Measurements from ENCODE around the gene SLC25A29.
A peak's percentile ranks its signal among the peaks of the same experiment; 100 is the strongest.
"Not testable (repeated sequence)": the region's sequence is repeated elsewhere in the genome, so short reads cannot be mapped to it uniquely, and the experiment has no call there.

Gene SLC25A29

DNA sequence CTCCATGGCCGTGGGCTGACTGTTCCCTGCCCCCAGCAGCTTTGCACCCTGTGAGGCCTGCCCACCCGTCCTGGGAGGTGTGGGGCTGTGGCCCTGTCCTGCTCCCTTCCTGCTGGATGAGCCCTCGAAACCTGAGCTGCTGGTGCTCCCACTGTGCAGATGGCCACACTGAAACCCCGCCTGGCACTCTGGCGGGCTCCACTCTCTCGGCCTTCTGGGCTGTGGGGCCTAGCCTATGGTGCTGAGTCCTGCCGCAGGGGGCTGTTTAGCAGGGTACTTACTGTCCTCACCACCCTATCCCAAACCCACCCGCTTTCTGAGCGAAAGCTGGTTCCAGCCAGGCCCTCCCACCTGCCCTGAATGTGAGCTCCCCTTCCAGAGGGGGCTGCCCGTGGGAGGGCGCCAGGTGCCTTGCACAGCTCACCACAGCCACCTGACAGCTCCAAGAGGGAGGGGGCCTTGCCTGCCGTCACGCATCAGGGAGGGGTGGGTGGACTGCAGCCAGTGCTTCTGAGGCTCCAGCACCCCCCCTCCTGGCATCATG lies 24.2 kb upstream of the SLC25A29 start:
- DNase-seq (ENCODE audit: low read depth) = no peak

- DNase-seq (ENCODE audit: low read depth) = no peak
These were observed 23.7 kb upstream of the SLC25A29 start for GRCh38 chr14:100330007-100330344.

- no peak for DNase-seq (ENCODE audit: low read depth)
These were observed 23.2 kb upstream of the SLC25A29 start for GRCh38 chr14:100329233-100330006.

DNA sequence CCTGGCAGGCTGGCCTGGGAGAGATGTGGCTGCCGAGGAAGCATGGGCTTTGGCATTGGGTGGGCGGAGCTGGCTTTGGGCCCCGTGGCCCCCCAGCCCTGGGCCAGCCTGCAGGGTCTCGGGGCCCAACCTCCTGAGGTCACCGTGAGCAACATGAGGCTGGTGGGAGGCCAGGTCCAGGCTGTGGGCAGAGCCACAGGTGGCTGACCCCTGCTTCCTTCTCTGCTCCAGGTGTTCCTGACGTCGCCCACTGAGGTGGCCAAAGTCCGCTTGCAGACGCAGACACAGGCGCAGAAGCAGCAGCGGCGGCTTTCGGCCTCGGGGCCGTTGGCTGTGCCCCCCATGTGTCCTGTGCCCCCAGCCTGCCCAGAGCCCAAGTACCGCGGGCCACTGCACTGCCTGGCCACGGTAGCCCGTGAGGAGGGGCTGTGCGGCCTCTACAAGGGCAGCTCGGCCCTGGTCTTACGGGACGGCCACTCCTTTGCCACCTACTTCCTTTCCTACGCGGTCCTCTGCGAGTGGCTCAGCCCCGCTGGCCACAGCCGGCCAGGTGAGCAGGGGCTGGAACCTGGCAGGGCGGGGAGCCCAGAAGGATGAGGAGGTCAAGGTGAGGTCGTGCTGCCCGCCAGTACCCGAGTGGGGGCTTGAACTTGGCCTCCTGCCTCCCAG lies 22.4 kb upstream of the SLC25A29 start:
- no peak for DNase-seq (ENCODE audit: low read depth)

DNA sequence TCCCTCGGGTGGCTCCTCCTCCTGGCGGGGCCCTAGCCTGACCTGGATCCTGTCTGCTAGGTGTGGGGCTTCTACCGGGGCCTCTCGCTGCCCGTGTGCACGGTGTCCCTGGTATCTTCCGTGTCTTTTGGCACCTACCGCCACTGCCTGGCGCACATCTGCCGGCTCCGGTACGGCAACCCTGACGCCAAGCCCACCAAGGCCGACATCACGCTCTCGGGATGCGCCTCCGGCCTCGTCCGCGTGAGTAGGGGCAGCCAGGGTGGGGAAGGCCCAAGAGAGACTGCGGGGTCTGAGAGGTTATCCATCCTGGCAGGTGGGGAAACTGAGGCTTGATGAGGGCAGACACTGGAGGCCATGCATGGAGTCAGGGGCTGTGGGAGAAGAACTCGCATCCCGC lies 20.9 kb upstream of the SLC25A29 start:
- DNase-seq (ENCODE audit: low read depth) = no peak

DNA sequence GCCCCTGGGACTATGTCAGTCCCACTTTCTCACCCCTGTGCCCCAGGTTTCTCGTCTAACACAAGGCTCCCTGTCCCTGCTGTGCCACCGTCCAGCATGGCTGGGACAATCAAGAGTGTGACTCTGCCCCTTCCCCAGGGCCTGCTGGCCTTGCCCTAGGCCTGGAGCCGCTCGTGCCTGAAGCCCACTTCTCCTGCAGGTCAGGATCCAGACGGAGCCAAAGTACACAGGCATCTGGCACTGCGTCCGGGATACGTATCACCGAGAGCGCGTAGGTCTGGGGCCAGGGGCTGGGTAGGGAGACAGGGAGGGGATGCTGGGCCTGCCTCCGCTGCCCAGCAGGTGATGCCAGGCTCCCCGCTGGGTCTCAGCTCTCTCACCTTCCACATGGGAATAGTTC lies 19.7 kb upstream of the SLC25A29 start:
- DNase-seq (ENCODE audit: low read depth) = no peak

GRCh38 chr14:100325231-100325632 lies 19.0 kb upstream of the SLC25A29 start:
- DNase-seq (ENCODE audit: low read depth) = no peak

DNA sequence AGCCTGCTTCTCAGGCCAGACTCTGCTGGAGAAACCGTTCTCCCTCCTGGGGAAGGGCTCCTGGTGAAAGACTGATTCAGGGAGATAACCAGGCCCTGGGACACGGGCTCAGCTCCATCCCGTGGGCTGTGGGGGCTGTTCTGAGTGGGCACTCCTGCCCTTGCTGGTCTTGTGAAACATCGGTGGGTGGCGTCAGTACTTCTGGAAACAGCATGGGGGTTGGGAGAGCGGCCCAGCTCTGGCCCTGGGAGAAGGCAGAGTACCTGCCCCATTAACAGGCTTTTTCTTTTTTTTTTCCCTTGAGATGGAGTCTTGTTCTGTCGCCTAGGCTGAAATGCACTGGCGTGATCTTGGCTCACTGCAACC lies 17.7 kb upstream of the SLC25A29 start:
- DNase-seq (ENCODE audit: low read depth) = no peak

DNA sequence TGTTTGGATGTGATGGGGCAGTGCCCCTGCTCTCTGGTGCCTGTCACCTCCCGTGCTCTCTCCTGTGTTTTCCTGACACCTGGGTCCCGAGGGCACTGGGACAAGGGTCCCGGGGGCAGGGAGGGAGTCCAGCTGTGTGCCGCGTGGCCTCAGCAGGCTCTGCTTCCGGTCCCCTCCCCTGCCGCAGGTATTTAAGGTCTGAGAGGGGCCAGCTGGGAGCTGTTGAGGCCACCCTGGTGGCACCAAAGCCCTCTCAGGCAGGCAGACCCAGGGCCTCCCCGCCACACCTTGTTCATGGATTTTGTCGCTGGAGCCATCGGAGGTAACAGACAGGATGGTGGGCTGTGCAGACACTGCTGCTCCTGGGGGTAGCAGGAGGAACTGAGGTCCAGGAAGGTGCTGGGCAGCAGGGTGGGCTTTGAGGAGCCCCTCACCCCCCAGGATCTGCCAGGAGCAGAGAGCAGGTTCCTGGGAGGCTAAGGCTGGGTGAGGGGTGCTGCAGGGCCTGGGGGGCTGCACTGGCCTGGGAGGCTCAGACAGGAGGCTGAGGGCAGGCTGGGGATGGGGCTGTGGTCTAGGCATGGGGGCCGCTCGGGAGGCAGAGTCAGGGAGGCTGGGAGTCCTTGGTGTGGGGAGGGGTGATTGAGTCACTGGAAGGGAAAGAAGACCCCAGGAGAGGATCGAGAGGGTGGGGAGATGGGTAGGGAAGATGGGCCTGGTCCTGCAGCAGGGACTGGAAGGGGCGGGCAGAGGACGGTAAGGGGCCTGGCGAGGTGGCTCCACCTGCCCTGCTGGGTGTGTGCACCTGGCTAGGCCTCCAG lies 17.1 kb upstream of the SLC25A29 start, which contains the start of gene SLC25A47:
Gene SLC25A47 (plus strand): TSS at position 219 of the 821 bp plus-strand sequence. CDS start 76 bp downstream, at position 295.
- no peak for DNase-seq (ENCODE audit: low read depth)

DNA sequence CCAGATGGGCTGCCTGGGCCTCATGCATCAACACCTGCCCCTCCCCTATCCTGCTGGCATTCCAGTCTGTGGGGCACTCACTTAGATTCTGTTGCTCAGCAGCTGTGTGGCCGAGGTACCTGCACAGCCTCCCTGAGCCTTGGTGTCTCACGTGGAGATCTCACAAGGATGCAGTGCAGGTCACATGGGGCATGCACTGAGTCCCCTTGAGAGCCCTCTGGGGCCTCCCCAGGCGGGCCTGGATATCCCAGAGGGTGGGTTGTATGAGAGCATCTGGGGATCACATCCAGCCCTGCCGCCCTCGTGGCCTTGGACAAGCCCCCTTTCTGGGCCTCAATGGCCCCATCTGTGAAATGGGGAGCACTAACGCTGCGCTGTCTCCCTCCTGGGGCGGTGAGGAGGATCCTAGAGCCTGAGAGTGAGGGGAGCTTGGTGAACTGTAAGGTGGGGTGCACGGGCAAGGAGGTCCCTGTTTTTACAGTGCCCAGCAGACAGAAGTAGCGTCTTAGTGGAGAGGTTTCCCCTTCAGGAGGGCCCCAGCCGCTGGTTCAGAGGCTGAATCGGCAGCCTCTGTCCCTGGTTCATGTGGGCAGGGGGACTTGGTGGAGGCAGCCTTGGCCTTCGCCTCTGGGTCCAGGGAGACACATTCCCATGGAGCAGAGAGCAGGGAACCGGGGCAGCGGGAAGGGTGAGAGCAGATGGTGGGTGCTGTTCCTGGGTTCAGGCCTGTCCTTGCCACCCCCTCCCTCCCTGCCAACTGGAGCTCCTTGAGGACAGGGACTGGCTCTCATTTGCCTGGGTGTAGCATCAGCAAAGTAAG lies 16.1 kb upstream of the SLC25A29 start:
- no peak for DNase-seq (ENCODE audit: low read depth)

DNA sequence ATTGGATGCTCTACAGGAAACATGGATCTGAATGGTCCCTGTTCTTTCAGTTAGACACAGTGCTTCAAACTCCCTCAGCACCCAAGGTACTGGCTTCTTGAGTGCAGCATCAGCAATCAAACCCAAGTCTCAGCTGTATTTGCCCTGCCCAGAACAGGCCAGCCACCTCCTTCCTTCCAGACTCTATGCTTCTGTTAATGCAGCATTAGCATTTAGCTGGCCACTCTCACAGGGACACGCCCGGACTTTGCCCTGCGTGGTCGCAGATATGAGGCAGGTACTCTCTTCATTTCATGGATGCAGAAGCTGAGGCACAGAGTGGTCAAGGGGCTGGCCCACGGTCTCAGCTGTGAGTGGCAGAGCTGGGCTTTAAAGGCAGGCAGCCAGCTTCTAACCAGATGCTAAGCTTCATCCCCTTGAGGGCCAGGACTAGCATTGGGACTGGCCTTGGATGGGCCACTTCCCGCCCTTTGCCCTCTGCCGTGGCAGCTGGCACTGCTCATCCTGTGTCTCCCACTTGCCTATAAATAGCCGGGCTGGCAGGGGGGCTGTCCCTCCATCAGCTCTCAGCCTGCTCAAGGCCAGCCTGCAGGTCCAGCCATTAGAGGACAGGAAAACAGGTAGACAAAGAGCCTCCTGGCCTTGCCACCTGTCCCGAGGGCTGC lies 15.4 kb upstream of the SLC25A29 start:
- no peak for DNase-seq (ENCODE audit: low read depth)

GRCh38 chr14:100320157-100320856 lies 14.1 kb upstream of the SLC25A29 start:
- no peak for DNase-seq (ENCODE audit: low read depth)

DNA sequence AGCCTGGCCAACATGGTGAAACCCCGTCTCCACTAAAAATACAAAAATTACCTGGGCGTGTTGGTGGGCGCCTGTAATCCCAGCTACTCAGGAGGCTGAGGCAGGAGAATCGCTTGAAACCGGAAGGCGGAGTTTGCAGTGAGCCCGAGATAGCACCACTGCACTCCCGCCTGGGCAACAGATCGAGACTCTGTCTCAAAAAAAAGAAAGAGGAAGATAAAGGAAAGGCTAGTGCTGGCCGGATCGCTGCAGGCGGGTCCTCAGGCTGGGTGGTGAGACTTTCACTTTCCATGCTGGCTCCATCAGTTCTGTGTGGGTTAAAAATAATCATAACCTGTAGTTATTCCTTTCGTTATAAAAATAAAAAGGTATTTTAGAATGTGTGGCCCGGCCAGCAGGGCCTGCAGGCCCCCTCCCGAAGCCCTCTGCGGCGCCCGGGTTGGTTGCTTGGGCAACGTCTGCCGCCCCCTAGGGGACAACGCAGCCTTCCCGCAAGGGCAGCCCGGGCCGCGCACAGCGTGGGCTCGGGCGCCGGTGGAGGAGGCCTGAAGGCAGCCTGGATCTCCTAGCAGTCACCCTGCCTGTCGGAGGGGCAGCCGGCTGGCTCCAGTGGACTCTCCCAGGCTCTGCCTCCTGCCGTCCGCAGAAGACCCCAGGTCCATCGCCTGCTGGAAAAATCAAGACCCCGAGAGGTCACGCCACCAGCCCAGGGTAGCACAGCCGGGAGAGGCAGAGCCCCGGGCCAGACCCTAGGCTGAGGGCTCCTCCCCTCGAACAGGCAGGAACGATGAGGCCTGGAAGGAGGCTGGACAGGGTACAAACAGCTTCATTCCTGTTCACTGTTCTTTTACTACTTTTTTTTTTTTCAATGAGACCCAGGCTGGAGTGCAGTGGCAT lies 11.9 kb upstream of the SLC25A29 start:
- peak; percentile 60 for DNase-seq (ENCODE audit: low read depth)

DNA sequence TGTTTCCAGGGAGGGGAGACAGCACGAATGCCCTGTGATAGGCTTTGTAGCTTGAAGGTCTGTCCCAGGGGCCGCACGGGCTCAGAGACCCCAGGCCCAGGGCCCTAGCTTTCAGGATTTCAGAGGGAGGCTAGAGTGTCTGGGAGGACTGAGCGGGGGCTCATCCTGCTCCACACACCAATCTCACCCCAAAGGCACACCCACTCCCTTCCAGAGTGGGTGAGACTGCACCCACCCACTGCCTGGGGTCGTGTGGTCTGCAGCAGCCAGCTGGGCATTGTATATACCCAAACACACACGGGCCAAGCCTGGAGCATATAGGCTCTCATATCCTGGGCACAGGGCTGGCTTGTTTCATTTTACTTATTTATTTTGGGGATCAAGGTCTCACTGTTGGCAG lies 11.1 kb upstream of the SLC25A29 start:
- no peak for DNase-seq (ENCODE audit: low read depth)

- DNase-seq (ENCODE audit: low read depth) = no peak
These were observed 8.5 kb upstream of the SLC25A29 start for GRCh38 chr14:100314724-100315123.

GRCh38 chr14:100313464-100314230 lies 7.4 kb upstream of the SLC25A29 start:
- DNase-seq (ENCODE audit: low read depth) = no peak

DNA sequence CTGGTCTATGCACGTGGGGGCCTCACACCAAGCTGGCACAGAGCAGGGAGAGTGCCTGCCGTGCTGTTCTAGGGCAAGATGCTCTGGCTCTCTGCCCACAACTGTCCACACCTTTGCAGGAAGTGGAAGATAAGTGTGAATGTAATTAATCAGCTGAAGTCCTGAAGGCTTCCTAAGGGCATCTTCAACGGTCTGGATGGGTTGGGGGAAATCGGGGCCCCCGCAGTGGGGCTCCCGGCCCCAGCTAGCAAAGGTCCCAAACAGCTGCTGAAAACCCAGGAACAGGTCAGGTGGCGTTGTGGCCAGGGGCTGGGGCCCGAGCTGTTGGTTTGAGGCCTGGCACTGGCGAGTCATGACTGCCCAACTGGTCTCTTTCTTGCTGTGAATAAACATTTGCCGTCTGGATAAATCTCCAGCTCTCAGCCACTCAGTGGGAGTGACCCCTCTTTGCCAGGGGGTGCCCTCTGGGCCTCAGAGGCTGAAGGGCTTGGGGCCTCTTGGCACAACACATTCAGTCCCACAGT lies 6.7 kb upstream of the SLC25A29 start:
- DNase-seq (ENCODE audit: low read depth) = no peak

- not testable (repeated sequence) for DNase-seq (ENCODE audit: low read depth)
These were observed 6.0 kb upstream of the SLC25A29 start for GRCh38 chr14:100312110-100312876.

Measured in stimulated activated CD8-positive, alpha-beta memory T cell treated with anti-CD3 and anti-CD28 coated beads, Interleukin-12 subunit alpha, Interleukin-12 subunit beta, amount 100 ng/mL, for 1 hour (primary cell).